ENCODE results near the gene SCRN3. TPM values are rescaled to one million over a fixed set of nuclear protein-coding genes. Genes with fewer than 3 reads are reported as not detected.
A peak's percentile ranks its signal among the peaks of the same experiment; 100 is the strongest.
"Not testable (repeated sequence)": the region's sequence is repeated elsewhere in the genome, so short reads cannot be mapped to it uniquely, and the experiment has no call there.

Gene SCRN3
- polyA plus RNA-seq, 1 donor (not counting 4 experiments of a cell fraction or from before 2014, with no cell fraction given), result 18.6 TPM

DNA sequence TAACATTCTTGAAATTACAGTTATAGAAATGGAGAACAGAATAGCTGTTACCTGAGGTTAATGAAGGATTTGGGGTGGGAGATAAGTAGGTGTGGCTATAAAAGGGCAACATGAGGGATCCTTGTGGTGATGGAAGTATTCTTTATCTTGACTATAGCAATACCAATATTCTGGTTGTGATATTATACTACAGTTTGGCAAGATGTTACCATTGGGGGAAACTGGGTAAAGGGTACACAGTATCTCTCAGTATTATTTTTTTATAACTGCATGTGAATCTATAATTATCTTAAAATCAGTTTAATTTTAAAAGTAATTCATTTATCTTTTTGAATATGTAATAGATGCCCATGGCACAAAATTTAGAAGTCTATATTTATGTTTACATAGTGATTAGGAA lies 8.1 kb downstream of the SCRN3 start:
- dilution Hi-C loops (cut with MboI; ENCODE audit: extremely low pct_ligation_motif_present, low sequenced_read_pairs), result no loop called here
- Histone ChIP-seq H3K36me3 (ENCODE audit: control insufficient read depth in 2 of 2, extremely low read depth in 1 of 2, insufficient read depth in 2 of 2, low read length in 2 of 2) (no peaks in the 10 kb centered on the region), H3K9me3 (ENCODE audit: control insufficient read depth, low read depth, low read length) (no peaks in the 10 kb centered on the region), H3K4me3 (ENCODE audit: control insufficient read depth in 2 of 3, extremely low read depth in 1 of 3, insufficient read depth in 2 of 3, low read depth in 1 of 3, low read length in 3 of 3) (no peak overlapping the region), H3K4me1 (ENCODE audit: control insufficient read depth, extremely low read depth, insufficient read depth, low read length) (no peaks in the 10 kb centered on the region), H4K20me1 (ENCODE audit: control insufficient read depth, extremely low read depth, insufficient read depth, low read length) (no peaks in the 10 kb centered on the region), H3K27me3 (ENCODE audit: control insufficient read depth, extremely low read depth, insufficient read depth, low read length) (no peaks in the 10 kb centered on the region), H3K4me2 (ENCODE audit: control insufficient read depth, extremely low read depth, insufficient read depth, low read depth, low read length) (no peak overlapping the region), H2AFZ (ENCODE audit: control insufficient read depth, low read length) (no peak overlapping the region), H3K9ac (ENCODE audit: control insufficient read depth, extremely low read depth, insufficient read depth, low read length) (no peak overlapping the region), H3K79me2 (ENCODE audit: control insufficient read depth, insufficient read depth, low read length) (no peaks in the 10 kb centered on the region), H3K27ac (ENCODE audit: control insufficient read depth, insufficient read depth, low read length) (no peak overlapping the region), H3K9me1 (ENCODE audit: control insufficient read depth, extremely low read depth, insufficient read depth, low read length) (no peaks in the 10 kb centered on the region)
- TF ChIP-seq EZH2 (IDR thresholded peaks at IDR 0.05; ENCODE audit: low read length) (no peak), CTCF (optimal IDR thresholded peaks at IDR 0.05 in 1 of 3, IDR thresholded peaks at IDR 0.05 in 1 of 3, conservative IDR thresholded peaks at IDR 0.05 in 1 of 3; ENCODE audit: extremely low read depth in 1 of 3, insufficient read depth in 2 of 3, low read length in 3 of 3) (no peak)
- FAIRE-seq, result no peak
- DNase-seq (ENCODE audit: low read depth, low spot score), result no peak

- H2AFZ ChIP-seq (ENCODE audit: control insufficient read depth, low read length); H3K4me2 ChIP-seq (ENCODE audit: control insufficient read depth, extremely low read depth, insufficient read depth, low read depth, low read length); H3K9me3 ChIP-seq (ENCODE audit: control insufficient read depth, low read depth, low read length); DNase-seq (ENCODE audit: low read depth, low spot score); dilution Hi-C loops (cut with MboI; ENCODE audit: extremely low pct_ligation_motif_present, low sequenced_read_pairs); H3K9ac ChIP-seq (ENCODE audit: control insufficient read depth, extremely low read depth, insufficient read depth, low read length); H3K27me3 ChIP-seq (ENCODE audit: control insufficient read depth, extremely low read depth, insufficient read depth, low read length); H3K4me1 ChIP-seq (ENCODE audit: control insufficient read depth, extremely low read depth, insufficient read depth, low read length); FAIRE-seq; H3K79me2 ChIP-seq (ENCODE audit: control insufficient read depth, insufficient read depth, low read length); H4K20me1 ChIP-seq (ENCODE audit: control insufficient read depth, extremely low read depth, insufficient read depth, low read length); H3K36me3 ChIP-seq (ENCODE audit: control insufficient read depth in 2 of 2, extremely low read depth in 1 of 2, insufficient read depth in 2 of 2, low read length in 2 of 2); H3K9me1 ChIP-seq (ENCODE audit: control insufficient read depth, extremely low read depth, insufficient read depth, low read length): not testable (repeated sequence)
- Histone ChIP-seq H3K4me3 (ENCODE audit: control insufficient read depth in 2 of 3, extremely low read depth in 1 of 3, insufficient read depth in 2 of 3, low read depth in 1 of 3, low read length in 3 of 3) (peak overlapping the region in 1 of 3 experiments; percentile 10), H3K27ac (ENCODE audit: control insufficient read depth, insufficient read depth, low read length) (peak overlapping the region; percentile 47)
These were observed 14.5 kb downstream of the SCRN3 start for GRCh38 chr2:174410039-174410438.

DNA sequence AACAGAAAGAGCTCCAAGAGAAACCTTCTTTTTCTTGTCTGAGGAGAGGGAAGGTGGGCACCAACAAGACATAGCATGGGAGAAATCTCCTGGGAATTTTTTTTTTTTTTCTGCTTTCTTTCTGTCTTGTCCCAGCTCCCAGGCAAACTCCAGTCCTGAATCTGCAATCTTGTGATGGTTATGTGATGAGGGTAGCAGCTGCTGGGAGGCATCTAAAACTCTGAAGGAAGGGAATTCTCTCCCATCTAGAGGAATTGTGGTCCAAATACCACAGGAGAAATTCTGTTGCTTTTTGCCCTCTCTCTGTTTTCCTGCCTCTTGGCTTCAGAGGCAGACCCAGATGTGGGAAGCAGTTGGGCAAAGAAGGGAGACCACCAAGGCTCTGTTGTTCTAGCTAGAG lies 16.7 kb downstream of the SCRN3 start:
- no peaks in the 10 kb centered on the region for H3K4me1 ChIP-seq (ENCODE audit: control insufficient read depth, extremely low read depth, insufficient read depth, low read length)
- H3K27me3 ChIP-seq (ENCODE audit: control insufficient read depth, extremely low read depth, insufficient read depth, low read length), result no peaks in the 10 kb centered on the region
- dilution Hi-C loops (cut with MboI; ENCODE audit: extremely low pct_ligation_motif_present, low sequenced_read_pairs), result no loop called here
- no peak for DNase-seq (ENCODE audit: low read depth, low spot score)
- H3K9me1 ChIP-seq (ENCODE audit: control insufficient read depth, extremely low read depth, insufficient read depth, low read length), result no peaks in the 10 kb centered on the region
- no peaks in the 10 kb centered on the region for H3K36me3 ChIP-seq (ENCODE audit: control insufficient read depth in 2 of 2, extremely low read depth in 1 of 2, insufficient read depth in 2 of 2, low read length in 2 of 2)
- TF ChIP-seq CTCF (optimal IDR thresholded peaks at IDR 0.05 in 1 of 3, IDR thresholded peaks at IDR 0.05 in 1 of 3, conservative IDR thresholded peaks at IDR 0.05 in 1 of 3; ENCODE audit: extremely low read depth in 1 of 3, insufficient read depth in 2 of 3, low read length in 3 of 3) (no peak), EZH2 (IDR thresholded peaks at IDR 0.05; ENCODE audit: low read length) (no peak)
- no peak overlapping the region for H3K9ac ChIP-seq (ENCODE audit: control insufficient read depth, extremely low read depth, insufficient read depth, low read length)
- H3K4me2 ChIP-seq (ENCODE audit: control insufficient read depth, extremely low read depth, insufficient read depth, low read depth, low read length), result no peak overlapping the region
- FAIRE-seq, result no peak
- H2AFZ ChIP-seq (ENCODE audit: control insufficient read depth, low read length), result no peak overlapping the region
- H3K27ac ChIP-seq (ENCODE audit: control insufficient read depth, insufficient read depth, low read length), result no peak overlapping the region
- H3K79me2 ChIP-seq (ENCODE audit: control insufficient read depth, insufficient read depth, low read length), result no peaks in the 10 kb centered on the region
- H4K20me1 ChIP-seq (ENCODE audit: control insufficient read depth, extremely low read depth, insufficient read depth, low read length), result no peaks in the 10 kb centered on the region
- H3K4me3 ChIP-seq (ENCODE audit: control insufficient read depth in 2 of 3, extremely low read depth in 1 of 3, insufficient read depth in 2 of 3, low read depth in 1 of 3, low read length in 3 of 3), result no peak overlapping the region
- H3K9me3 ChIP-seq (ENCODE audit: control insufficient read depth, low read depth, low read length), result no peaks in the 10 kb centered on the region
